Posterior cingulate gyrus (tissue), 11 donors: ENCODE measurements around the gene TIMM23.
"Not testable (repeated sequence)": the region's sequence is repeated elsewhere in the genome, so short reads cannot be mapped to it uniquely, and the experiment has no call there.

Experiments used
- DNase-seq, 10 donors: peaks; one replicate each; pipeline versions ENCODE4 v3.0.0 to v3.0.0-alpha.2; 2020 to 2021; ENCODE audit warnings: mixed read lengths in 3 of 10
- intact Hi-C: fragments of 100-400 bp; cut with DNase I; formaldehyde crosslinking; loops from one replicate; pipeline ENCODE4 v1.15.1; 2023

TIMM23 gene

GRCh38 chr10:45984473-45984872 lies 12.2 kb downstream of the TIMM23 start:
- DNase-seq, intact Hi-C loops: not testable (repeated sequence)

DNA sequence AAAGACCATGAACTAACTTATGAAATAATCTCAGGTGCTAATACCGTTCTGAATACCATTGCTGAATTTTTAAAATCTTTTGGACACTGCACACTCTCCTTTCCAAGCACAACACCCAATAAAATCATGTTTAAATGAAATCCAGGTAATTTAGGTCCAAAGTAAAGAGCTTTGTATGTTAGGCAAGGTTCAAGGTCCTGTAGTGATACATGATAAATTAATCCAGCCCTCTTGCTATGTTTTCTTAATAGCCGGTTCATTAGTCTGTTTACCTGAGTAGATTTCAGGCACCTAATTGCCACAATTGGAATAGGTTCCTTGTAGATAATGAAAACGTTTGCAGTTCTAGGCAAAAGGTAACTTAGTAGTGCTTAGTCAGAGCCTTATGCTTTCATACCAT lies 13.3 kb downstream of the TIMM23 start:
- intact Hi-C loops, DNase-seq: not testable (repeated sequence)

- intact Hi-C loops: no loop called here
- DNase-seq: no peak
Observed at GRCh38 chr10:45997557-45997956, 25.3 kb downstream of the TIMM23 start.

GRCh38 chr10:45997994-45998763 lies 25.9 kb downstream of the TIMM23 start:
- no peak for DNase-seq
- intact Hi-C loops: no loop called here

GRCh38 chr10:45999955-46000354 lies 27.7 kb downstream of the TIMM23 start:
- DNase-seq, intact Hi-C loops: not testable (repeated sequence)

DNA sequence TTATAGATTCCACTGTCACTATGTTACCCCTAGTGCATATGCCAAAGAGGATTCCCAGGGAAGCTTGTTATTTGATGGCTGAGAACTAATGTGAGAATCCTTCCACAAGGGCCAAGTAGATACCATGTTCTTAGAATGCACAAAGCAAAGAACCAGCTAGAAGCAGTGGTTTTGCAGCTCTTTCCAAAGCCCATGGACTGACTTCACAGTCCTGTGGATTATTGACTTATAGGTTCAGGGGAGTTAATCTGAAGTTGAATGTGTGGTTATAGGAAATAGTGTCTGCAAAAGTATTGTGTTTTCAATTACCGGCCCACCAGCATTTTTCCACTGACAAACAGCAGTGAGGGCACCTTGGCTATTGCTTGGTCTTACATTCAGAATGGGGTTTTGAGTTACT lies 28.2 kb downstream of the TIMM23 start:
- intact Hi-C loops: no loop called here

GRCh38 chr10:46001187-46001756 lies 29.0 kb downstream of the TIMM23 start:
- intact Hi-C loops: no loop called here
- DNase-seq: no peak

More for the DNA sequence above, 28.2 kb downstream of the TIMM23 start:
- DNase-seq: no peak

- DNase-seq, intact Hi-C loops: not testable (repeated sequence)
Observed at GRCh38 chr10:46002189-46002687, 29.9 kb downstream of the TIMM23 start.

- intact Hi-C loops: no loop called here
- no peak for DNase-seq
Observed at GRCh38 chr10:46002916-46003693, 30.8 kb downstream of the TIMM23 start.

GRCh38 chr10:46004963-46005362 lies 32.7 kb downstream of the TIMM23 start:
- DNase-seq: no peak
- intact Hi-C loops: no loop called here

DNA sequence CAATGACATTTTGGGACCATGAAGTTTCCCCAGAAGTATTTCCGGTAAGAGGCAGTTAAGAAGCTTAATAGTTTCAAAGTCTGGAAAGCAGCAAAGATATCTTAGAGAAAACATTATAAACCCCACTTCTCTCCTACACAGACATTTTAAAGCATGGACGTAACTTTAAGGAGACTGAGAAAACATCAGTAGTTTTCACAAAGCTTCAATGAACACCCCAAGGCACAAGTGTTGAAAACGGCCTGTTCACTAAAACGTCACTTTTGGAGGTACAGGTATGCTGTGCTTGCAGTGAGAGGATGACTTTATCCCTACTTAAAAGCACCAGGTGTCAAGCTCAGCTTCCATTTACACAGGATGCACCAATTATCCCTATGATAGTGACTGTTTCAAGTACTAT lies 33.1 kb downstream of the TIMM23 start:
- no peak for DNase-seq
- intact Hi-C loops: no loop called here

DNA sequence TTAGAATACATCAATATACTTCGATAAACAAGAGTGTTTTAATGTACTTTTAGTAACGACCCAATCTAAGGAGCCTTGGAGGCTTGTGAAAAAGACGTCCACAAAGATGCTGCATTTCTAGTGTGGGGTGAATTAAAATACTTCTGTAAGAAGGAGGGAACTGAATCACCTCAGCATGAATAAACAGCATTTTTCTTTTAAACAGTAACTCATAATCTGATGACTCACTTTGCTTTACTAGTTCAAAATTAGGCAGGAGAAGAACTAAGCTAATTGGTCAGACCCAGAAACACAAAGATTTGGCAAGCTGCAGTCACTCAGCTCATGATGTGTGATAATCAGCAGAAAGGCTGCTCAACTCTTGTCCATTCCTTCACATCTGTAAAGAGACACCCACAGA lies 33.9 kb downstream of the TIMM23 start:
- no peak for DNase-seq
- intact Hi-C loops: no loop called here

DNA sequence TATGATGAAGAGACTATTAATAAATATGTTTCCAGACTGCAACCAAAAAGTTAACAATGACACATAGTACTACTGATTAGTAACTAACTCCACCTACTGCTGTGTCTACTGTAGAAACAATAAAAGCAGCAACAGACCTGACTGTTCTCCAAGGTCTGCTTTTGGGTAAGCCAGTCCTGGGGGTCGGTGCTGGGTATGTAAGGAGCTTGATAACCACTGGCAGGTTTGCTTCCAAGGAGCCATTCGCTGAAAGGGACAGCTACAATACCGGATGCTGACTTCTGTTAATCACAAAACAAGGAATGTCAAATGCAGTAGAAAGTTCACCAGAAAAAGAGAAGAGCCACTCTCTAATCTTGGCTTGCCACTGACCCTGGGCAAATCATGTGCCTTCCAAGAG lies 40.5 kb downstream of the TIMM23 start:
- no peak for DNase-seq
- intact Hi-C loops: no loop called here

DNA sequence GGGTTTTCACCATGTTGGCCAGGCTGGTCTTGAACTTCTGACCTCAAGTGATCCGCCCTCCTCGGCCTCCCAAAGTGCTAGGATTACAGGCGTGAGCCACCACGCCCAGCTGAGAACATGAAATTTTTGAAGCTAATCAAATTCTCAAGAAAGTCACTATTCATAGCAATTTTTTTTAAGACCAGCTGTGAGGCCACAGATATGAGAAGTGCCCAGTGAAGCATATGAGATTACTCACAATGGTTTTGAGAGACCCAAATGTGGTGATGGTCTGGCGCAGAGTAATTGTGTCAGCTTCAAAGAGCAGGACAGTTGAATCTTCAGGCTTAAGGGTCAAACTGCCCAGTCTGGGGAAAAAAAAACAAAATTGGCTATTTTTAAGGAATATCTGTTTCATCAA lies 41.9 kb downstream of the TIMM23 start:
- intact Hi-C loops: no loop called here
- DNase-seq: no peak

DNA sequence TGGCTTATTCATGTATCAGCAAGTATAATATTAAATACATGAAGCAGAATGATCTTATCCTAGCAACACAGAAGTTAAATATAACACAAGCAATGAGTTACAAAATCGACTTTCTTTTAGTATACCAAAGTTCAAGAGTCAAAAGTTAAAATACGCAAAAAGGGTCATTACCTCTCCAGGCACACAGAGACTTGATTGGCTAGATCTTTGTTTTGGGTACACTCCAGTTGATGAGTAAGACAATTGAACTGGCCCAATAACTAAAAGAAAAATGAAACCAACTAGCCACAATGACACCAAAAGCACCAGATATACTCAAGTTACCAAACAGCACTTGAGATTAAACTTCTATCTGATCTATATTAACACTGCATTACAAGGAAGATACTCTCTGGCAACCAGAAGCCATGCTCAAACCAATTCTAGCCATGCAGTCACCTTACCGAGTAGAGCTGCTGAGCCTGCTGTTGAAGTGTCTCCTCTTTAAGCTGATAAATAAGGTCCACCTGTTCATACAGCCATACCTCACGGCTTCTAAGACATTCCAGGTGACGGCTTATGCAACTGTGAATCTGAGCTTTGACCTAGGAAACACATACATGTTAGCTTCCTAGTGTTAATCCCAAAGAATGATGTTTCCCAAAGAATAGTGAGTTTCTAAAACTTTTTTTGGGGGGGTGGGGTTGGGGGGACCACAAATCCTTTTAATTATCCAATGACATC lies 42.6 kb downstream of the TIMM23 start:
- no peak for DNase-seq
- intact Hi-C loops: no loop called here

- intact Hi-C loops: no loop called here
- DNase-seq: no peak
Observed at GRCh38 chr10:46016190-46016589, 43.9 kb downstream of the TIMM23 start.

GRCh38 chr10:46016811-46017210 lies 44.5 kb downstream of the TIMM23 start:
- no peak for DNase-seq
- intact Hi-C loops: no loop called here

GRCh38 chr10:46017733-46018132 lies 45.4 kb downstream of the TIMM23 start:
- intact Hi-C loops: no loop called here
- DNase-seq: no peak

GRCh38 chr10:46018453-46019176 lies 46.3 kb downstream of the TIMM23 start:
- no peak for DNase-seq

DNA sequence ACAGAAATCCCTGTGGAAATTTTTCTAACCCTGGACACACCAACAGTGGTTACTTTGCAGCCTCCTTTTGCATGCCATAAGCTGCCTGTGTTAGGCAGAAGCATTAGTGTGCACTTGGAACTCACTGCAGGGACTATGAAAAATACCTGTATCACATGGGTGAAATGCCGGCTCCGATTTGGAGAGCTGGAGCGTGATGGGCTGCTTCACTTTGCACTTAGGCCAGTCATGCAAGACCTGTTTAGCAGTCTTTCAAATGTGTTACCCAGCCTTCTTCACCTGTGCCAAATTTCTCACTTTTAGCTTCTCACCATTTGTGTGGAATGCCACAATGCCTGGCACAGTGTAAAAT lies 46.9 kb downstream of the TIMM23 start:
- intact Hi-C loops: no loop called here
- no peak for DNase-seq

More at GRCh38 chr10:46018453-46019176, 46.3 kb downstream of the TIMM23 start:
- intact Hi-C loops: no loop called here
